PC-9 (cell line): Measurements from ENCODE around the gene PCSK5. TPM values are rescaled to one million over a fixed set of nuclear protein-coding genes. Genes with fewer than 3 reads are reported as not detected.

Source experiments
- BruUV-seq: library from RNA; stranded (reverse); fragments of 400-500 nt; replicated peaks from 2 replicates; lab custom pipeline; 2021; lab: Mats Ljungman, UMichigan
- CTCF ChIA-PET: fragments of 300-600 bp; sonication (Branson Sonifier 250); formaldehyde crosslinking; loops from one replicate; lab custom pipeline; 2022; ENCODE audit warnings: antibody characterized with exemption; lab: Charles Lee
- POLR2A ChIA-PET: fragments of 300-600 bp; sonication (Branson Sonifier 250); formaldehyde crosslinking; loops from one replicate; lab custom pipeline; 2022; ENCODE audit warnings: antibody characterized with exemption; ENCODE audit not compliant: unreplicated experiment; lab: Charles Lee
- DNase-seq, 2 experiments: peaks; one replicate each; pipeline versions ENCODE4 v3.0.0 to v3.0.0-alpha.2; 2015 to 2022; ENCODE audit warnings: mixed read lengths in 1 of 2
- H2AFZ ChIP-seq: fragments of 200-600 bp; sonication (generic); 2 replicates; pipeline ENCODE4 v1.8.1; 2017; ENCODE audit warnings: antibody characterized with exemption
- H3F3A ChIP-seq: fragments of 200-600 bp; sonication (generic); 2 replicates; pipeline ENCODE4 v1.8.1; 2017; ENCODE audit warnings: antibody characterized with exemption, mild to moderate bottlenecking, low read depth; ENCODE audit not compliant: insufficient read depth
- H3K27ac ChIP-seq: fragments of 200-600 bp; sonication (generic); 2 replicates; pipeline ENCODE4 v1.6.1; 2016; ENCODE audit warnings: mixed run types
- H3K27me3 ChIP-seq: fragments of 200-600 bp; sonication (generic); 2 replicates; pipeline ENCODE4 v1.6.1; 2016; ENCODE audit warnings: low read depth, mixed run types; ENCODE audit not compliant: insufficient read depth
- H3K36me3 ChIP-seq: fragments of 200-600 bp; sonication (generic); 2 replicates; pipeline ENCODE4 v1.6.1; 2016; ENCODE audit warnings: low read depth, mixed run types
- H3K4me1 ChIP-seq: fragments of 200-600 bp; sonication (generic); replicated peaks from 2 replicates; pipeline ENCODE4 v1.6.1; 2016; ENCODE audit warnings: mixed run types; ENCODE audit not compliant: insufficient read depth
- H3K4me2 ChIP-seq: fragments of 200-600 bp; sonication (generic); 2 replicates; pipeline ENCODE4 v1.6.1; 2017; ENCODE audit warnings: mixed run types
- H3K4me3 ChIP-seq: fragments of 200-600 bp; sonication (generic); 2 replicates; pipeline ENCODE4 v1.6.1; 2016; ENCODE audit warnings: mixed run types
- H3K79me2 ChIP-seq: fragments of 200-600 bp; sonication (generic); 2 replicates; pipeline ENCODE4 v1.6.1; 2017; ENCODE audit warnings: low read depth, mixed run types
- H3K9me2 ChIP-seq: fragments of 200-600 bp; sonication (generic); 2 replicates; pipeline ENCODE4 v1.8.1; 2017; ENCODE audit warnings: mild to moderate bottlenecking; ENCODE audit not compliant: insufficient read depth
- H3K9me3 ChIP-seq: fragments of 200-600 bp; sonication (generic); 2 replicates; pipeline ENCODE4 v1.8.1; 2016; ENCODE audit warnings: low read depth; ENCODE audit not compliant: insufficient read depth
- H4K20me1 ChIP-seq: fragments of 200-600 bp; sonication (generic); 2 replicates; pipeline ENCODE4 v1.8.1; 2017; ENCODE audit not compliant: insufficient read depth
- CTCF ChIP-seq: fragments of 200-600 bp; sonication (generic); conservative IDR thresholded peaks from 2 replicates; pipeline ENCODE4 v1.6.1; 2017; ENCODE audit warnings: mixed run types, antibody characterized with exemption, mild to moderate bottlenecking, moderate library complexity
- EZH2 ChIP-seq: fragments of 200-600 bp; sonication (generic); IDR thresholded peaks from 2 replicates; pipeline ENCODE4 v1.8.0; 2017; ENCODE audit warnings: antibody characterized with exemption, low read depth
- intact Hi-C: fragments of 100-400 bp; cut with micrococcal nuclease; formaldehyde crosslinking; loops from one replicate; pipeline ENCODE4 v1.10.0; 2022; ENCODE audit not compliant: unreplicated experiment
- total RNA-seq: library from RNA; stranded (reverse); gene quantifications from 2 replicates; pipeline ENCODE4 v1.2.3, GENCODE V29; 2021

Gene PCSK5
- total RNA-seq, 1 experiment from 2014 or later = 8.2 TPM

- POLR2A ChIA-PET = interaction anchor here (0.6 kb wide), 1 partner anchor 33 kb away, joined by 3 read pairs; no protein-coding TSS in a partner anchor
- H3K4me3 ChIP-seq = peak overlapping the region; percentile 11; the same call in 1 of the 2 replicates
- peaks cover 48% of the 10 kb centered on the region for H3K79me2 ChIP-seq
- CTCF ChIA-PET = no interaction called here
- H3K27ac ChIP-seq = peak overlapping the region; percentile 14; the same call in 1 of the 2 replicates
- H3K27me3 ChIP-seq = no peaks in the 10 kb centered on the region
- no peaks in the 10 kb centered on the region for H3K36me3 ChIP-seq
- H3K4me2 ChIP-seq = peak overlapping the region; percentile 57
- no TSS peak for BruUV-seq
- H4K20me1 ChIP-seq = no peaks in the 10 kb centered on the region
- peaks cover 3% of the 10 kb centered on the region; the same call in 1 of the 2 replicates for H3K9me3 ChIP-seq
- intact Hi-C loops = no loop called here
- H2AFZ ChIP-seq = no peak overlapping the region
- H3K9me2 ChIP-seq = no peaks in the 10 kb centered on the region
- H3K4me1 ChIP-seq = peaks cover 29% of the 10 kb centered on the region
- DNase-seq = peak in 1 of 2 experiments; percentile 77
- H3F3A ChIP-seq = peaks cover 19% of the 10 kb centered on the region; the same call in 1 of the 2 replicates
- TF ChIP-seq EZH2 = no peak
- TF ChIP-seq CTCF = no peak
These were observed 36.9 kb downstream of the PCSK5 start for GRCh38 chr9:75927356-75927755.

- Histone ChIP-seq H3F3A (peaks cover 19% of the 10 kb centered on the region; the same call in 1 of the 2 replicates), H3K27ac (no peak overlapping the region), H3K4me1 (peaks cover 29% of the 10 kb centered on the region), H3K9me2 (no peaks in the 10 kb centered on the region), H4K20me1 (no peaks in the 10 kb centered on the region), H3K27me3 (no peaks in the 10 kb centered on the region), H3K4me2 (no peak overlapping the region), H2AFZ (no peak overlapping the region), H3K4me3 (no peak overlapping the region), H3K79me2 (peaks cover 23% of the 10 kb centered on the region), H3K9me3 (peaks cover 3% of the 10 kb centered on the region; the same call in 1 of the 2 replicates), H3K36me3 (no peaks in the 10 kb centered on the region)
- DNase-seq = no peak
- intact Hi-C loops = no loop called here
- TF ChIP-seq CTCF (no peak), EZH2 (no peak)
- no TSS peak for BruUV-seq
- ChIA-PET CTCF (no interaction called here), POLR2A (no interaction called here)
These were observed 39.7 kb downstream of the PCSK5 start for GRCh38 chr9:75930190-75930589.

GRCh38 chr9:75930730-75931321 is 40.4 kb downstream of the PCSK5 start:
- Histone ChIP-seq H3K4me2 (no peak overlapping the region), H3K4me1 (peaks cover 29% of the 10 kb centered on the region), H4K20me1 (no peaks in the 10 kb centered on the region), H3K79me2 (peaks cover 19% of the 10 kb centered on the region), H3K4me3 (no peak overlapping the region), H3K9me3 (peaks cover 3% of the 10 kb centered on the region; the same call in 1 of the 2 replicates), H3K36me3 (peaks cover 3% of the 10 kb centered on the region; the same call in 1 of the 2 replicates), H3K27me3 (no peaks in the 10 kb centered on the region), H3F3A (peaks cover 19% of the 10 kb centered on the region; the same call in 1 of the 2 replicates), H3K9me2 (no peaks in the 10 kb centered on the region), H2AFZ (no peak overlapping the region), H3K27ac (no peak overlapping the region)
- ChIA-PET POLR2A (no interaction called here), CTCF (no interaction called here)
- intact Hi-C loops = no loop called here
- no TSS peak for BruUV-seq
- DNase-seq = peak in 1 of 2 experiments; percentile 46
- no peak for TF ChIP-seq CTCF
- no peak for TF ChIP-seq EZH2
